ENCODE data around the gene ZFR2. TPM values are rescaled to one million over a fixed set of nuclear protein-coding genes. Genes with fewer than 3 reads are reported as not detected.
A peak's percentile ranks its signal among the peaks of the same experiment; 100 is the strongest.

ZFR2 gene
- total and polyA plus RNA-seq, 2 of the 8 experiments (the other 6 are each of a cell fraction or from before 2014, with no cell fraction given) = 14.5 to 28.4 TPM

DNA sequence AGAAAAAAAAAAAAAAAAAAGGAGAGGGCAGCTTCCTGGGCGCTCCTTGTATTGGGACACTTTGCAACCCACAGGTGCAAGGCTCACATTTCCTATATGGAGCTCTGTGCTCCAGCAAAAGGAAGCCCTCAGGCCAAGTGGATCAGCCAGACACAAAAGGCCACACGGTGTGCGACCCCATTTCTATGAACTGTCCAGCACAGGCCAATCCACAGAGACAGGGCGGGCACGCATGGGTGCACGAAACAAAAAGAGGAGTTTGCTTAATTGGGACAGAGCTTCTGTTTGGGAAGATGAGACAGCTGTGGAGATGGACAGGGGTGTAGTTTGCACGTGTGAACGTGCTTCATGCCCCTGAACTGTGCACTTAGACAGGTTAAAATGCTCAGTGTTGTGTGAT lies 51.1 kb downstream of the ZFR2 start:
- no peaks in the 10 kb centered on the region; a peak in 1 of 7 replicates for H3K4me1 ChIP-seq (replicated peaks in 1 of 4; ENCODE audit: control insufficient read depth in 3 of 4, insufficient read depth in 4 of 4, low read length in 3 of 4)
- H2BK12ac ChIP-seq (ENCODE audit: low read depth, low read length) = no peak overlapping the region
- no peak overlapping the region for H2AK5ac ChIP-seq (ENCODE audit: low read depth, low read length)
- H3K4me2 ChIP-seq (ENCODE audit: insufficient read depth in 1 of 2, low read depth in 2 of 2, low read length in 2 of 2) = no peak overlapping the region
- H2BK15ac ChIP-seq (ENCODE audit: low read length) = no peak overlapping the region
- 91% methylated on average over 8 of the region's 8 CpGs; no CpG with 5 or more reads in 1 of the 2 experiments for WGBS, 2 experiments (ENCODE audit: extremely low coverage in 1 of 2, insufficient coverage in 1 of 2, insufficient read length in 1 of 2, insufficient replicate concordance in 2 of 2, low coverage in 1 of 2, low lambda C conversion rate in 2 of 2, missing lambda C conversion rate in 1 of 2)
- no peaks in the 10 kb centered on the region for H3K9me3 ChIP-seq (ENCODE audit: insufficient read depth in 2 of 2, low read depth in 1 of 2, low read length in 1 of 2)
- H3K18ac ChIP-seq (ENCODE audit: extremely low read depth, low read length) = no peak overlapping the region
- CTCF ChIA-PET (ENCODE audit: partially characterized antibody) = interaction anchor here (0.5 to 2.4 kb wide), 9 partner anchors 9 to 379 kb away, joined by 3 to 10 read pairs (median 4); no protein-coding TSS in a partner anchor
- peaks cover 0 to 1% of the 10 kb centered on the region in 2 experiments for H4K20me1 ChIP-seq (replicated peaks in 1 of 2; ENCODE audit: control insufficient read depth in 1 of 2, insufficient read depth in 2 of 2, low read length in 2 of 2)
- no peak overlapping the region for H3K4ac ChIP-seq (replicated peaks; ENCODE audit: insufficient read length, low read depth, low read length)
- H2BK20ac ChIP-seq (ENCODE audit: low read length) = no peak overlapping the region
- no peak overlapping the region for H4K91ac ChIP-seq (replicated peaks; ENCODE audit: insufficient read length, low read length)
- FAIRE-seq (no peak), DNase-seq (ENCODE audit: low read depth in 1 of 2, low spot score in 2 of 2) (no peak)
- no peaks in the 10 kb centered on the region for H3K23me2 ChIP-seq (ENCODE audit: low read depth, low read length)
- H3K23ac ChIP-seq (ENCODE audit: insufficient read length) = no peak overlapping the region
- H3K4me3 ChIP-seq (ENCODE audit: extremely low read depth in 1 of 4, insufficient read depth in 2 of 4, low read depth in 3 of 4, low read length in 4 of 4) = no peak overlapping the region
- POLR2A ChIA-PET (ENCODE audit: partially characterized antibody) = no interaction called here
- H3K36me3 ChIP-seq (ENCODE audit: control insufficient read depth in 2 of 4, insufficient read depth in 4 of 4, low read length in 3 of 4) = no peaks in the 10 kb centered on the region
- peaks cover 0 to 2% (median under 1%) of the 10 kb centered on the region in 4 experiments; a peak in 3 of 7 replicates for H3K27me3 ChIP-seq (replicated peaks in 1 of 4; ENCODE audit: control insufficient read depth in 3 of 4, extremely low read depth in 1 of 4, insufficient read depth in 3 of 4, low read length in 3 of 4)
- no peaks in the 10 kb centered on the region for H3K79me2 ChIP-seq (ENCODE audit: control insufficient read depth in 1 of 2, insufficient read depth in 2 of 2, low read length in 2 of 2)
- no peaks in the 10 kb centered on the region for H3K79me1 ChIP-seq (ENCODE audit: low read depth, low read length)
- no peak overlapping the region for H3K14ac ChIP-seq (ENCODE audit: insufficient read length)
- TF ChIP-seq CBX8 (IDR thresholded peaks at IDR 0.05; ENCODE audit: borderline replicate concordance, low read depth, low read length) (no peak), EZH2 (IDR thresholded peaks at IDR 0.05; ENCODE audit: low read depth, low read length, severe bottlenecking) (no peak), MAFK (IDR thresholded peaks at IDR 0.05; ENCODE audit: low read depth, low read length) (no peak), KDM4A (IDR thresholded peaks at IDR 0.05; ENCODE audit: low read depth, low read length, severe bottlenecking) (no peak), SP1 (IDR thresholded peaks at IDR 0.05; ENCODE audit: low read depth, low read length) (no peak)
- H2BK5ac ChIP-seq (ENCODE audit: low read depth, low read length) = no peak overlapping the region
- H2AFZ ChIP-seq (ENCODE audit: low read length) = no peak overlapping the region
- no peak overlapping the region for H2BK120ac ChIP-seq (replicated peaks; ENCODE audit: low read depth, low read length)
- no peak overlapping the region for H3K9ac ChIP-seq (replicated peaks in 1 of 4; ENCODE audit: extremely low read depth in 1 of 4, low read depth in 3 of 4, low read length in 3 of 4)
- no peak overlapping the region for H3K56ac ChIP-seq (replicated peaks; ENCODE audit: insufficient read length, low read depth, low read length)
- H4K8ac ChIP-seq (ENCODE audit: extremely low read depth, insufficient read depth, low read length) = peak overlapping the region; percentile 23; the same call in 1 of the 2 replicates
- no peak overlapping the region for H4K5ac ChIP-seq (ENCODE audit: insufficient read length, low read depth, low read length)
- no peak overlapping the region for H3K27ac ChIP-seq (ENCODE audit: low read depth, low read length)

Measured in H1 (cell line).